Choroid plexus epithelial cell (primary cell): ENCODE data around the gene ADARB2.

ENCODE experiments used
- DNase-seq: peaks from one replicate; pipeline ENCODE4 v3.0.0-alpha.2; 2010; ENCODE audit warnings: low read depth
- H3K4me3 ChIP-seq: 2 replicates; pipeline ENCODE4 v1.5.1; 2011; ENCODE audit warnings: low read depth, mild to moderate bottlenecking, control low read depth, low read length, moderate library complexity
- CTCF ChIP-seq: conservative IDR thresholded peaks from 2 replicates; pipeline ENCODE4 v1.5.1; 2011; ENCODE audit warnings: low read depth, mild to moderate bottlenecking, control low read depth, inconsistent platforms, low read length, moderate library complexity

The ADARB2 gene

DNA sequence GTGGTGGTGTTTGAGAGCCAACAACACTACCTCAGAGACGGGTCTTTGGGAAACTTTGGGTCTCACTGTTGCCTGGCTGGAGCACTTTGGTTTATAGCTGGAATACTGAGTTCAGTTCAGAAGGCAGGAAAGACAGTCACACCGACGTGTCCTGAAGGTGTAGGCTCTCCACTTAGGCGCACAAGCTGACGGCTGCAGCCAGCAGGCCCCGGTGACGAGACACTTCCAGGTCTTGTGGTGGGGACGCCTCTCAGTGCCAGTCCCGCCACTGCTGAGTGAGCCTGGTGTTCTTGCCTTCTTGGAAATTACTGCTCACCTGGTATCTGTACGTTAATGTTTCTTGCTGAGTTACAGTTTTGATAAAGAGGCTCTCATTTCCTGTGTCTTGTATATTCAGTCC is 607.1 kb downstream of the ADARB2 start:
- DNase-seq: no peak
- TF ChIP-seq CTCF: no peak

GRCh38 chr10:1128649-1129048 is 608.7 kb downstream of the ADARB2 start:
- DNase-seq: no peak
- H3K4me3 ChIP-seq: no peak overlapping the region
- no peak for TF ChIP-seq CTCF

More for the DNA sequence above, 607.1 kb downstream of the ADARB2 start:
- H3K4me3 ChIP-seq: no peak overlapping the region

- no peak overlapping the region for H3K4me3 ChIP-seq
- no peak for TF ChIP-seq CTCF
- peak; percentile 12 for DNase-seq
Measured at GRCh38 chr10:1128115-1128514, 609.2 kb downstream of the ADARB2 start.

GRCh38 chr10:1127629-1128028 is 609.7 kb downstream of the ADARB2 start:
- H3K4me3 ChIP-seq: no peak overlapping the region
- no peak for DNase-seq
- no peak for TF ChIP-seq CTCF
